ENCODE measurements around the gene CNGA4.
"Not testable (repeated sequence)": the region's sequence is repeated elsewhere in the genome, so short reads cannot be mapped to it uniquely, and the experiment has no call there.

DNA sequence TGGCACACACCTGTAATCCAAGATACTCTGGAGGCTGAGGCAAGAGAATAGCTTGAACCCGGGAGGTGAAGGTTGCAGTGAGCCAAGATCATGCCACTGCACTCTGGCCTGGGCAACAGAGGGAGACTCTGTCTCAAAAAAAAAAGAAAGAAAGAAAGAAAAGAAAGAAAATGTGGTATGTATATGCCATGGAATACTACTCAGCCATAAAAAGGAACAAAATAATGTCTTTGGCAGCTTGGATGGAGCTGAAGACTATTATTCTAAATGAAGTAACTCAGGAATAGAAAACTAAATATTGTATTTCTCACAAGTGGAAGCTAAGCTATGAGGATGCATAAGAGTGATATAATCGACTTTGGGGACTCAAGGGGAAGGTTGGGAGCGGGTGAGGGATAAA, 10.0 kb downstream of the CNGA4 start:
- TF ChIP-seq, protein P1, sequence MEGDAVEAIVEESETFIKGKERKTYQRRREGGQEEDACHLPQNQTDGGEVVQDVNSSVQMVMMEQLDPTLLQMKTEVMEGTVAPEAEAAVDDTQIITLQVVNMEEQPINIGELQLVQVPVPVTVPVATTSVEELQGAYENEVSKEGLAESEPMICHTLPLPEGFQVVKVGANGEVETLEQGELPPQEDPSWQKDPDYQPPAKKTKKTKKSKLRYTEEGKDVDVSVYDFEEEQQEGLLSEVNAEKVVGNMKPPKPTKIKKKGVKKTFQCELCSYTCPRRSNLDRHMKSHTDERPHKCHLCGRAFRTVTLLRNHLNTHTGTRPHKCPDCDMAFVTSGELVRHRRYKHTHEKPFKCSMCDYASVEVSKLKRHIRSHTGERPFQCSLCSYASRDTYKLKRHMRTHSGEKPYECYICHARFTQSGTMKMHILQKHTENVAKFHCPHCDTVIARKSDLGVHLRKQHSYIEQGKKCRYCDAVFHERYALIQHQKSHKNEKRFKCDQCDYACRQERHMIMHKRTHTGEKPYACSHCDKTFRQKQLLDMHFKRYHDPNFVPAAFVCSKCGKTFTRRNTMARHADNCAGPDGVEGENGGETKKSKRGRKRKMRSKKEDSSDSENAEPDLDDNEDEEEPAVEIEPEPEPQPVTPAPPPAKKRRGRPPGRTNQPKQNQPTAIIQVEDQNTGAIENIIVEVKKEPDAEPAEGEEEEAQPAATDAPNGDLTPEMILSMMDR (IDR thresholded peaks at IDR 0.05) = not testable (repeated sequence)
- TF ChIP-seq POLR2A (IDR thresholded peaks at IDR 0.05) = not testable (repeated sequence)

Measured in Peyer's patch (tissue), 4 donors.